Measurements from ENCODE around the gene JCAD. TPM values are rescaled to one million over a fixed set of nuclear protein-coding genes. Genes with fewer than 3 reads are reported as not detected.
A peak's percentile ranks its signal among the peaks of the same experiment; 100 is the strongest.

The JCAD gene
- total and polyA plus RNA-seq, 10 of the 15 experiments (the other 5 are each of a cell fraction or from before 2014, with no cell fraction given): 0.28 TPM; not detected in 9

GRCh38 chr10:30002426-30003266, 56.7 kb downstream of the JCAD start (continued):
- TF ChIP-seq IRF5 (IDR thresholded peaks at IDR 0.05; ENCODE audit: borderline replicate concordance) (no peak), TAF1 (IDR thresholded peaks at IDR 0.05; ENCODE audit: borderline replicate concordance, low read depth, low read length) (no peak), ETV6 (conservative IDR thresholded peaks at IDR 0.05 in 1 of 2, IDR thresholded peaks at IDR 0.05 in 1 of 2; ENCODE audit: borderline replicate concordance in 1 of 2, low read depth in 1 of 2) (no peak), NBN (IDR thresholded peaks at IDR 0.05) (no peak), CTCF (IDR thresholded peaks at IDR 0.05 in 2 of 3, conservative IDR thresholded peaks at IDR 0.05 in 1 of 3; ENCODE audit: control insufficient read depth in 2 of 3, extremely low read depth in 1 of 3, insufficient read depth in 1 of 3, low read depth in 3 of 3, low read length in 3 of 3) (peak; percentile 77 to 95 (median 87)), MAX (IDR thresholded peaks at IDR 0.05; ENCODE audit: low read depth, low read length) (no peak), CHD4 (IDR thresholded peaks at IDR 0.05) (no peak)
- TF ChIP-seq, protein P1, sequence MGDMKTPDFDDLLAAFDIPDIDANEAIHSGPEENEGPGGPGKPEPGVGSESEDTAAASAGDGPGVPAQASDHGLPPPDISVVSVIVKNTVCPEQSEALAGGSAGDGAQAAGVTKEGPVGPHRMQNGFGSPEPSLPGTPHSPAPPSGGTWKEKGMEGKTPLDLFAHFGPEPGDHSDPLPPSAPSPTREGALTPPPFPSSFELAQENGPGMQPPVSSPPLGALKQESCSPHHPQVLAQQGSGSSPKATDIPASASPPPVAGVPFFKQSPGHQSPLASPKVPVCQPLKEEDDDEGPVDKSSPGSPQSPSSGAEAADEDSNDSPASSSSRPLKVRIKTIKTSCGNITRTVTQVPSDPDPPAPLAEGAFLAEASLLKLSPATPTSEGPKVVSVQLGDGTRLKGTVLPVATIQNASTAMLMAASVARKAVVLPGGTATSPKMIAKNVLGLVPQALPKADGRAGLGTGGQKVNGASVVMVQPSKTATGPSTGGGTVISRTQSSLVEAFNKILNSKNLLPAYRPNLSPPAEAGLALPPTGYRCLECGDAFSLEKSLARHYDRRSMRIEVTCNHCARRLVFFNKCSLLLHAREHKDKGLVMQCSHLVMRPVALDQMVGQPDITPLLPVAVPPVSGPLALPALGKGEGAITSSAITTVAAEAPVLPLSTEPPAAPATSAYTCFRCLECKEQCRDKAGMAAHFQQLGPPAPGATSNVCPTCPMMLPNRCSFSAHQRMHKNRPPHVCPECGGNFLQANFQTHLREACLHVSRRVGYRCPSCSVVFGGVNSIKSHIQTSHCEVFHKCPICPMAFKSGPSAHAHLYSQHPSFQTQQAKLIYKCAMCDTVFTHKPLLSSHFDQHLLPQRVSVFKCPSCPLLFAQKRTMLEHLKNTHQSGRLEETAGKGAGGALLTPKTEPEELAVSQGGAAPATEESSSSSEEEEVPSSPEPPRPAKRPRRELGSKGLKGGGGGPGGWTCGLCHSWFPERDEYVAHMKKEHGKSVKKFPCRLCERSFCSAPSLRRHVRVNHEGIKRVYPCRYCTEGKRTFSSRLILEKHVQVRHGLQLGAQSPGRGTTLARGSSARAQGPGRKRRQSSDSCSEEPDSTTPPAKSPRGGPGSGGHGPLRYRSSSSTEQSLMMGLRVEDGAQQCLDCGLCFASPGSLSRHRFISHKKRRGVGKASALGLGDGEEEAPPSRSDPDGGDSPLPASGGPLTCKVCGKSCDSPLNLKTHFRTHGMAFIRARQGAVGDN (IDR thresholded peaks at IDR 0.05): no peak
- TF ChIP-seq, protein P2, sequence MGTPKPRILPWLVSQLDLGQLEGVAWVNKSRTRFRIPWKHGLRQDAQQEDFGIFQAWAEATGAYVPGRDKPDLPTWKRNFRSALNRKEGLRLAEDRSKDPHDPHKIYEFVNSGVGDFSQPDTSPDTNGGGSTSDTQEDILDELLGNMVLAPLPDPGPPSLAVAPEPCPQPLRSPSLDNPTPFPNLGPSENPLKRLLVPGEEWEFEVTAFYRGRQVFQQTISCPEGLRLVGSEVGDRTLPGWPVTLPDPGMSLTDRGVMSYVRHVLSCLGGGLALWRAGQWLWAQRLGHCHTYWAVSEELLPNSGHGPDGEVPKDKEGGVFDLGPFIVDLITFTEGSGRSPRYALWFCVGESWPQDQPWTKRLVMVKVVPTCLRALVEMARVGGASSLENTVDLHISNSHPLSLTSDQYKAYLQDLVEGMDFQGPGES (IDR thresholded peaks at IDR 0.05): no peak

All from GM12878 (cell line).